Adrenal gland (tissue), 12 donors: ENCODE data around the gene SHTN1. TPM values are rescaled to one million over a fixed set of nuclear protein-coding genes. Genes with fewer than 3 reads are reported as not detected.

Source experiments
- DNase-seq, 7 donors: peaks; one replicate each; pipeline ENCODE4 v3.0.0-alpha.2; 2019 to 2020
- H3K27ac ChIP-seq, 5 donors: fragments of 200-600 bp; sonication (generic) in 4 of 5; 1 replicate in 3 of 5; 2 replicates in 2 of 5; pipeline versions ENCODE4 v1.5.1 to v1.8.0; 2016 to 2020; ENCODE audit warnings: mild to moderate bottlenecking in 1 of 5
- H3K27me3 ChIP-seq: fragments of 200-600 bp; 2 replicates; pipeline ENCODE4 v1.8.0; 2021
- H3K36me3 ChIP-seq, 2 donors: fragments of 200-600 bp; replicated peaks in 1 of 2; 1 replicate in 1 of 2; 2 replicates in 1 of 2; pipeline versions ENCODE4 v1.5.1 to v1.8.0; 2018 to 2022
- H3K4me1 ChIP-seq, 2 donors: fragments of 200-600 bp; replicated peaks in 1 of 2; 1 replicate in 1 of 2; 2 replicates in 1 of 2; pipeline versions ENCODE4 v1.5.1 to v1.8.0; 2018 to 2021
- H3K4me3 ChIP-seq, 4 donors: fragments of 200-600 bp; sonication (generic) in 3 of 4; one replicate each; pipeline ENCODE4 v1.5.1; 2016 to 2018
- H3K9me3 ChIP-seq, 3 donors: fragments of 200-600 bp; sonication (generic) in 1 of 3; replicated peaks in 1 of 3; 1 replicate in 2 of 3; 2 replicates in 1 of 3; pipeline versions ENCODE4 v1.5.1 to v1.8.0; 2016 to 2021
- POLR2A ChIP-seq, 2 donors: fragments of 450-650 bp; IDR thresholded peaks; one replicate each; pipeline ENCODE4 v1.6.1; 2017; ENCODE audit warnings: antibody characterized with exemption in 2 of 2, mild to moderate bottlenecking in 2 of 2, moderate library complexity in 1 of 2
- WGBS, 4 donors: extraction: QIAGEN DNeasy Blood & Tissue Kit in 2 of 4; methylation state at CpG; one replicate each; pipeline versions ENCODE4 v1.1.5 to v1.1.7; 2013 to 2017; 5-methylcytosine and 5-hydroxymethylcytosine counted together
- intact Hi-C, 2 donors: fragments of 100-400 bp; cut with DNase I; formaldehyde crosslinking; loops; one replicate each; pipeline versions ENCODE4 v1.14.1 to v1.15.0; 2022 to 2023
- polyA plus RNA-seq, 3 donors: library from polyadenylated mRNA; stranded (reverse); fragments of 200-250 nt in 2 of 3; fragments of 350-450 nt in 1 of 3; fragmentation: Illumina TruSeq in 1 of 3; extraction: RNeasy Lipid Tissue Mini Kit (QIAGEN cat#74804) in 1 of 3; gene quantifications; one replicate each; pipeline ENCODE4 v1.2.3, GENCODE V29; 2013 to 2014
- total RNA-seq, 9 donors: library from RNA; depleted of rRNA in 4 of 9; stranded (reverse); fragments of >200 nt in 4 of 9; fragments of 120-200 nt in 1 of 9; fragmentation: NEBNext Ultra II Directional in 1 of 9; extraction: Animal tissue kit (Norgen Biotek cat#: 25700) in 1 of 9; gene quantifications; one replicate each; pipeline versions ENCODE4 v1.1.0 to v1.2.4, GENCODE V29; 2013 to 2023
- TF ChIP-seq, protein P1 (sequence below), 6 experiments: fragments of 450-650 bp in 4 of 6; fragments of 200-600 bp in 2 of 6; sonication (generic) in 1 of 6; IDR thresholded peaks; 1 replicate in 5 of 6; 2 replicates in 1 of 6; pipeline versions ENCODE4 v1.5.1 to v1.8.0; 2016 to 2021; ENCODE audit warnings: antibody characterized with exemption in 6 of 6, mild to moderate bottlenecking in 2 of 6, moderate library complexity in 1 of 6
- donor health status: healthy with polysubstance abuse.
- donor health status: Bipolar disorder and iron deficiency.
- donor health status: DM: yes; HTN: yes; CAD: no.
- donor health status: DM: no; HTN: no; CAD: no.
- donor health status: DM: no; HTN: no; CAD: no.
- donor health status: DM: yes; HTN: yes; CAD: no.

SHTN1 gene
- total and polyA plus RNA-seq, 12 donors = 8.8 to 30.3 (median 18.5) TPM

DNA sequence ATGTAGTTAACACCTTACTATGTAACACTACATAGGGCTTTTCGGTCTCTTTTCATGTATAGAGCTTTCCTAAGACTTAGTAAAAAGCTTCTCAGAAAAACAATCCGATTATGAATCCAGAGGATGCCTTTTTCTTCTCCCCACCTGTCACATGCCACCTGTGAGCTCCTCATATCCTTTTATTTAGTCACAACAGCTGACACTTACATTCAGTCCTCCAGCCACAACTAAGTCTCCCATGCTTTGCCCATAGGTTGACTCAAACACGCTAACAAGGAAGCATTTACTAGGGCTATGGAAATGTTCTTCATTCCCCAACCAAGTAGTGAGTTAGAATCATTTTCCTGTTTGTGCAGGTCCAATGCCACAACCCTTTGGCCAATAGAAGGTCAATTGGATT lies 147.8 kb downstream of the SHTN1 start:
- no peaks in the 10 kb centered on the region for H3K36me3 ChIP-seq
- no peaks in the 10 kb centered on the region for H3K4me1 ChIP-seq
- WGBS, 4 donors = 94 to 97% (median 95%) methylated on average over 3 of the region's 3 CpGs
- DNase-seq = no peak
- intact Hi-C loops = no loop called here
- no peak overlapping the region for H3K4me3 ChIP-seq
- no peaks in the 10 kb centered on the region for H3K27me3 ChIP-seq
- H3K9me3 ChIP-seq = peaks cover 0 to 7% (median 0%) of the 10 kb centered on the region in 3 donors
- no peak overlapping the region for H3K27ac ChIP-seq
- no peak for TF ChIP-seq POLR2A (IDR thresholded peaks at IDR 0.05)
- TF ChIP-seq, protein P1, sequence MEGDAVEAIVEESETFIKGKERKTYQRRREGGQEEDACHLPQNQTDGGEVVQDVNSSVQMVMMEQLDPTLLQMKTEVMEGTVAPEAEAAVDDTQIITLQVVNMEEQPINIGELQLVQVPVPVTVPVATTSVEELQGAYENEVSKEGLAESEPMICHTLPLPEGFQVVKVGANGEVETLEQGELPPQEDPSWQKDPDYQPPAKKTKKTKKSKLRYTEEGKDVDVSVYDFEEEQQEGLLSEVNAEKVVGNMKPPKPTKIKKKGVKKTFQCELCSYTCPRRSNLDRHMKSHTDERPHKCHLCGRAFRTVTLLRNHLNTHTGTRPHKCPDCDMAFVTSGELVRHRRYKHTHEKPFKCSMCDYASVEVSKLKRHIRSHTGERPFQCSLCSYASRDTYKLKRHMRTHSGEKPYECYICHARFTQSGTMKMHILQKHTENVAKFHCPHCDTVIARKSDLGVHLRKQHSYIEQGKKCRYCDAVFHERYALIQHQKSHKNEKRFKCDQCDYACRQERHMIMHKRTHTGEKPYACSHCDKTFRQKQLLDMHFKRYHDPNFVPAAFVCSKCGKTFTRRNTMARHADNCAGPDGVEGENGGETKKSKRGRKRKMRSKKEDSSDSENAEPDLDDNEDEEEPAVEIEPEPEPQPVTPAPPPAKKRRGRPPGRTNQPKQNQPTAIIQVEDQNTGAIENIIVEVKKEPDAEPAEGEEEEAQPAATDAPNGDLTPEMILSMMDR (IDR thresholded peaks at IDR 0.05) = no peak

DNA sequence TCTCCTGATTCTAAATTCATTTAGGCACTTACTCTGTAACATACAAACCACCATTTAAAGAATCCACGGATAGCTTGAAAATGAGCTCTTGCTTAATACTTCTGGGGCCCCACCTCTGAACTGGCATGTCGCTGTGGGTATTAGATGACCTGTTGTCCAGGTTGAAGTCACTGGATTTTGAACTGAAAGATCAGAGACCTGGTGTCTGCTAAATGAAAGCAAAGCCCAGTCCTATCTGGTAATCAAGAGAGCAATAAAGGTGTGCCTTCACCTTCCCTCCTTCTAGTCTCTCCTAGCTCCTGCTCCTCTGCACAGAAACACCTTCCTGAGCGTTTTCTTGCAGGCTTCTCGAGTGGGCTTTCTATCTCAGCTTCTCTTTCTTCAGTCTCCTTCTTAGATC lies 151.3 kb downstream of the SHTN1 start:
- no peak for DNase-seq
- no peak overlapping the region for H3K27ac ChIP-seq
- peaks cover 5% of the 10 kb centered on the region in 2 donors for H3K4me1 ChIP-seq
- WGBS, 4 donors = 76 to 83% (median 80%) methylated on average over 4 of the region's 4 CpGs
- TF ChIP-seq POLR2A (IDR thresholded peaks at IDR 0.05) = no peak
- TF ChIP-seq, protein P1 (IDR thresholded peaks at IDR 0.05) = no peak
- peaks cover 0 to 7% (median 0%) of the 10 kb centered on the region in 3 donors for H3K9me3 ChIP-seq
- no peak overlapping the region for H3K4me3 ChIP-seq
- no peaks in the 10 kb centered on the region for H3K27me3 ChIP-seq
- H3K36me3 ChIP-seq = no peaks in the 10 kb centered on the region
- intact Hi-C loops = no loop called here

DNA sequence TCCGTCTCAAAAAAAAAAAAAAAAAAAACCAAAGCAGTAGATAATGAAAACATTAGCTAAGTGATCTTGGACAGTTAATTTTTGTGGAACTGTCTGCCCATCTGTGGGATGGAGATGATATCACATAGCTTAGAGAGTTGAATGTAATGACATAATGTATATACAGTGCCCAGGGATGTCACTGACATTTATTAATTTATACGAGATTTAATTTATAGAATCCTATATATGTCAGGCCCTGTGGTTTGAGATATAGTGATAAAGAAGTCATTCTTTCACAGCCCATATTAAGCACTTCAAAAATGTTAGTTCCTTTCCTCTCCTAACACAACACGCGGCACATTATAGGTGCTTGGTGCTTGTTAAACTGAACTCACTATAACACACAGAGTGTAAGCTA lies 151.7 kb downstream of the SHTN1 start:
- Histone ChIP-seq H3K27me3 (no peaks in the 10 kb centered on the region), H3K9me3 (peaks cover 0 to 4% (median 0%) of the 10 kb centered on the region in 3 donors), H3K4me1 (peaks cover 5% of the 10 kb centered on the region in 2 donors), H3K36me3 (no peaks in the 10 kb centered on the region), H3K4me3 (no peak overlapping the region), H3K27ac (no peak overlapping the region)
- no peak for DNase-seq
- intact Hi-C loops = no loop called here
- WGBS, 4 donors = 78 to 88% (median 86%) methylated on average over 3 to 4 of the region's 4 CpGs
- TF ChIP-seq POLR2A (IDR thresholded peaks at IDR 0.05) = no peak
- TF ChIP-seq, protein P1 (IDR thresholded peaks at IDR 0.05) = no peak

DNA sequence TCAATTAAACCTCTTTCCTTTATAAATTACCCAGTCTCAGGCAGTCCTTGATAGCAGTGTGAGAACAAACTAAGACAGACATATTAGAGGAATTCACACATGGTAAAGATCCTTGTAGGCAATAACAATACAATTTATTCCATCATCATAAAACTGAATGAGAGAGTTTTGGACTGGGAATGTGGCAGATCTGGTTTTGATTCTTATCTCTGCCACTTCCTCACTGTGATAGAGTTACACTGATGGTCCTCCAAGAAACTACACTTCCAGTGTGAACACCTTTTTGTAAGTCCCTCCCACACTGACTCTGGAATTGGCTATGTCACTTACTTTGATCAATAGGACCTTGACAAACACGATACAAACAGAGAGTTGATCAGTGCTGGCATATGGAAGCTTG lies 152.7 kb downstream of the SHTN1 start:
- no peaks in the 10 kb centered on the region for H3K27me3 ChIP-seq

More for the DNA sequence above, 152.7 kb downstream of the SHTN1 start:
- H3K27ac ChIP-seq = no peak overlapping the region
- no peak overlapping the region for H3K4me3 ChIP-seq
- DNase-seq = no peak
- H3K36me3 ChIP-seq = no peaks in the 10 kb centered on the region
- WGBS, 4 donors = 56 to 73% (median 56%) methylated on average over 1 of the region's 1 CpG
- H3K9me3 ChIP-seq = no peaks in the 10 kb centered on the region
- peaks cover 5% of the 10 kb centered on the region in 2 donors for H3K4me1 ChIP-seq
- TF ChIP-seq, protein P1 (IDR thresholded peaks at IDR 0.05) = no peak
- no peak for TF ChIP-seq POLR2A (IDR thresholded peaks at IDR 0.05)
- intact Hi-C loops = no loop called here
